Brain microvascular endothelial cell (primary cell): ENCODE data around the gene SERINC3.
"Not testable (repeated sequence)": the region's sequence is repeated elsewhere in the genome, so short reads cannot be mapped to it uniquely, and the experiment has no call there.

Experiments used
- DNase-seq: peaks from one replicate; pipeline ENCODE4 v3.0.0-alpha.2; 2020
- H3K27ac ChIP-seq: fragments of 250-450 bp; sonication (Bioruptor Pico); 2 replicates; pipeline ENCODE4 v1.5.1; 2020; ENCODE audit warnings: mild to moderate bottlenecking, moderate library complexity
- H3K27me3 ChIP-seq: fragments of 250-450 bp; sonication (Bioruptor Pico); replicated peaks from 2 replicates; pipeline ENCODE4 v1.5.1; 2020; ENCODE audit warnings: mild to moderate bottlenecking
- H3K36me3 ChIP-seq: fragments of 250-450 bp; sonication (Bioruptor Pico); replicated peaks from 2 replicates; pipeline ENCODE4 v1.5.1; 2020; ENCODE audit warnings: mild to moderate bottlenecking
- H3K4me3 ChIP-seq: 2 replicates; pipeline ENCODE4 v1.5.1; 2011; ENCODE audit warnings: low read depth, mild to moderate bottlenecking, control low read depth, low read length, moderate library complexity
- in situ Hi-C: cut with HindIII; loops from 2 replicates; pipeline ENCODE4 v1.10.0; 2017; ENCODE audit warnings: low sequenced_read_pairs, low pct_ligation_motif_present
- TF ChIP-seq, protein P1 (sequence below): IDR thresholded peaks from 2 replicates; pipeline ENCODE4 v1.5.1; 2011; ENCODE audit warnings: low read depth, mild to moderate bottlenecking, moderate library complexity, low read length, control low read depth, inconsistent platforms; ENCODE audit errors: missing control alignments

Gene SERINC3

GRCh38 chr20:44477151-44477550, 44.7 kb downstream of the SERINC3 start:
- TF ChIP-seq, protein P1, sequence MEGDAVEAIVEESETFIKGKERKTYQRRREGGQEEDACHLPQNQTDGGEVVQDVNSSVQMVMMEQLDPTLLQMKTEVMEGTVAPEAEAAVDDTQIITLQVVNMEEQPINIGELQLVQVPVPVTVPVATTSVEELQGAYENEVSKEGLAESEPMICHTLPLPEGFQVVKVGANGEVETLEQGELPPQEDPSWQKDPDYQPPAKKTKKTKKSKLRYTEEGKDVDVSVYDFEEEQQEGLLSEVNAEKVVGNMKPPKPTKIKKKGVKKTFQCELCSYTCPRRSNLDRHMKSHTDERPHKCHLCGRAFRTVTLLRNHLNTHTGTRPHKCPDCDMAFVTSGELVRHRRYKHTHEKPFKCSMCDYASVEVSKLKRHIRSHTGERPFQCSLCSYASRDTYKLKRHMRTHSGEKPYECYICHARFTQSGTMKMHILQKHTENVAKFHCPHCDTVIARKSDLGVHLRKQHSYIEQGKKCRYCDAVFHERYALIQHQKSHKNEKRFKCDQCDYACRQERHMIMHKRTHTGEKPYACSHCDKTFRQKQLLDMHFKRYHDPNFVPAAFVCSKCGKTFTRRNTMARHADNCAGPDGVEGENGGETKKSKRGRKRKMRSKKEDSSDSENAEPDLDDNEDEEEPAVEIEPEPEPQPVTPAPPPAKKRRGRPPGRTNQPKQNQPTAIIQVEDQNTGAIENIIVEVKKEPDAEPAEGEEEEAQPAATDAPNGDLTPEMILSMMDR = no peak
- in situ Hi-C loops = no loop called here
- H3K4me3 ChIP-seq = no peak overlapping the region
- no peak for DNase-seq
- no peak overlapping the region for H3K27ac ChIP-seq
- H3K27me3 ChIP-seq = no peaks in the 10 kb centered on the region
- peaks cover 17% of the 10 kb centered on the region for H3K36me3 ChIP-seq

DNA sequence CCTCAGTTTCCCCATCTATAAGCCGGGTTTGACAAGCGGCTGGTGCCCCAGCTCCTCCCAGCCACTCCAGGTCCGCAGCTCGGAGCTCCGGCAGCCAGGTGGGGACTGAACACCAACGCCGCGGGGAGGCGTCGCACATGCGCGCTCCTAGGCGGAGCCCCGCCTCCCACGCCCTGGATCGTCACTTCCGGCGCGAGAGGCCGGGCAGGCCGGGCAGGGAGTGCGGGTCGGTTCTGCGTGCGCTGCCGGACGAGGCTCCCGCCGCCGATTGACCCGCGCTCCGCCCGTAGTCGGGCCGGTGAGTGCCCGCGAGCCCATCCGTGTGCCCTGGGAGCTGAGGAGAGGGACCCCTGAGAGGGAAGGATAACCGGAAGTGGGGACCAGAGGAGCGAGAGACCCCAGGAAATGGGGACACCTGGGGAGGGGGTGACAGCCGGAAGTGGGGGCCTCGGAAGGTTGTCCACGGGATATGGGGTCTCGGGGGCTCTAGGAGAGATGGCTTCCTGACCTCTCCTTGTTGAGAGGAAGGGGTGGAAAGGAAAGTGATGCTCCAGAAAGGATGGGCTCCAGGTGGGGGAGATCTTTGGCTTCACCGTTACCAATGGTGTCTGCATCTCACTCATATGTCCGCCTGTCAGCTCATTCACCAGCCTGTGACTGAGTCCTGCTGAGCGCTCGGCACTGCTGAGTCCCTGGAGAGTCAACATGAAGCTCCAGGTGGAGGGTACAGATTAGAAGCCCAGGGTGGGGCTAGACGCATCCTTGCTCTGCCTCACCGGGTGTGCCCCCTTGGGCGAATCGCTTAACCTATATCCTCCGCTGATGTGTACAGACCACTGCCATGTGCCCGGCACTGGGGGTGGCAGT, 45.9 kb downstream of the SERINC3 start, which contains the start of gene TTPAL:
Gene TTPAL, plus strand, starts transcription at position 181 of the 867 bp plus-strand sequence. CDS start 4,126 bp downstream, outside the sequence.
- Histone ChIP-seq H3K27me3 (no peaks in the 10 kb centered on the region), H3K27ac (peak within 1 kb of the TSS; percentile 86), H3K36me3 (peaks cover 9% of the 10 kb centered on the region), H3K4me3 (peak within 1 kb of the TSS; percentile 88)
- DNase-seq = peak; percentile 54
- in situ Hi-C loops = no loop called here
- TF ChIP-seq, protein P1 = peak; percentile 47

GRCh38 chr20:44475372-44475693, 46.5 kb downstream of the SERINC3 start:
- Histone ChIP-seq H3K27me3 (no peaks in the 10 kb centered on the region), H3K36me3 (peaks cover 3% of the 10 kb centered on the region), H3K4me3 (peak overlapping the region; percentile 88), H3K27ac (peak overlapping the region; percentile 86)
- DNase-seq = no peak
- in situ Hi-C loops = no loop called here
- TF ChIP-seq, protein P1 = no peak

- in situ Hi-C loops, H3K27ac ChIP-seq, DNase-seq, H3K4me3 ChIP-seq, H3K27me3 ChIP-seq, H3K36me3 ChIP-seq: not testable (repeated sequence)
Observed at GRCh38 chr20:44472283-44472682, 49.6 kb downstream of the SERINC3 start.

- Histone ChIP-seq H3K36me3 (no peaks in the 10 kb centered on the region), H3K27ac (no peak overlapping the region), H3K27me3 (no peaks in the 10 kb centered on the region), H3K4me3 (no peak overlapping the region)
- in situ Hi-C loops = no loop called here
- DNase-seq = no peak
- TF ChIP-seq, protein P1 = peak; percentile 61
Observed at GRCh38 chr20:44471481-44471882, 50.4 kb downstream of the SERINC3 start.

DNA sequence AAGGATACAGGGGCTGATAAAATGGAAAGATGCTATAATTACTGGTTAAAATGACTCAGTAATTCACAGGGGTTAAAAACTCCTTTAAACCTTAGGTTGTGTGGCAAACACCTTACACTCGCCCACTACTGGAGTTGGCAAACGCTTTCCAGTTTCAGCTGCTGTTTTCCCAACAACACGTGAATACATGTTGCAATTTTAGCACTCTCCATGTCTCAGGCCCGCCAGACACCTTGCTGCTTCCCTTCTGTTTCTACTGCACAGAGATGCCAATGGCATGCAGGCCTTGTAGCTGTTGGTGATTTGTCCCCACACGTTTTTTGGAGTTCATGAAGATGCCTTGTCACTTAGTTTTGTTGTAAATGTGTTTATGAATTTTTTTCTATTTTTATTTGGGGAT, 51.5 kb downstream of the SERINC3 start:
- no peak overlapping the region for H3K27ac ChIP-seq
- TF ChIP-seq, protein P1 = no peak
- H3K4me3 ChIP-seq = no peak overlapping the region
- in situ Hi-C loops = no loop called here
- DNase-seq = no peak
- no peaks in the 10 kb centered on the region for H3K27me3 ChIP-seq
- no peaks in the 10 kb centered on the region for H3K36me3 ChIP-seq
